ENCODE measurements around the gene EXO5.

The EXO5 gene

GRCh38 chr1:40534589-40534988 is 26.0 kb downstream of the EXO5 start:
- H3K27me3 ChIP-seq (ENCODE audit: control insufficient read depth, low read length), result no peaks in the 10 kb centered on the region
- H3K27ac ChIP-seq (ENCODE audit: low read depth, low read length), result no peak overlapping the region
- H3K4me2 ChIP-seq (ENCODE audit: low read length), result no peak overlapping the region
- no peaks in the 10 kb centered on the region for H4K20me1 ChIP-seq (ENCODE audit: control insufficient read depth, insufficient read depth, low read depth, low read length)
- H3K36me3 ChIP-seq (ENCODE audit: control insufficient read depth, low read length), result peaks cover 17% of the 10 kb centered on the region
- H3K9me3 ChIP-seq (ENCODE audit: control insufficient read depth, insufficient read depth, low read length), result no peaks in the 10 kb centered on the region
- no peak overlapping the region for H3K4me3 ChIP-seq (ENCODE audit: low read length)
- peaks cover 12% of the 10 kb centered on the region for H3K79me2 ChIP-seq (ENCODE audit: control insufficient read depth, low read length)
- TF ChIP-seq CTCF (IDR thresholded peaks at IDR 0.05; ENCODE audit: low read depth, low read length, poor library complexity, severe bottlenecking), result no peak
- TF ChIP-seq EZH2phosphoT487 (IDR thresholded peaks at IDR 0.05; ENCODE audit: borderline replicate concordance, low read length), result no peak
- H3K9me2 ChIP-seq (replicated peaks; ENCODE audit: control insufficient read depth, low read length), result no peaks in the 10 kb centered on the region
- H3F3A ChIP-seq (ENCODE audit: control insufficient read depth, insufficient read depth), result peaks cover 4% of the 10 kb centered on the region
- H3K4me1 ChIP-seq (ENCODE audit: control insufficient read depth, low read length), result peaks cover 20% of the 10 kb centered on the region

DNA sequence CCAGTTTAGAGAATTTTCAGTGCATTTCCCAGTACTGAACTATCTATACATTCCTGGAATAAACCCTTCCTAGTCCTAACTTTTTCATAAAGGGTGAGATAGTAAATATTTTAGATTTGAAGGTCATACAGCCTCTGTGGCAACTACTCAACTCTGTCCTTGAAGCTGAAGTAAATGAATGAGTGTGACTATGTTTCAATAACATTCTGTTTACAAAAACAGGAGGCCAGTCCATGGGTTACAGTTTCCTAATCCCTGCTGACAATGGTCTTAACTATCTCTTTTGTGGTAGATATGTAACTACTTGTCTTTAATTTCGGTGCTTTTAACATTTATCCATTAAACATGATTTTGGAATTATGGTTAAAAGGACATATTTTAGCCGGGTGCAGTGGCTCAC is 27.2 kb downstream of the EXO5 start:
- no peaks in the 10 kb centered on the region for H3K9me3 ChIP-seq (ENCODE audit: control insufficient read depth, insufficient read depth, low read length)
- no peaks in the 10 kb centered on the region for H3K27me3 ChIP-seq (ENCODE audit: control insufficient read depth, low read length)
- H3K4me2 ChIP-seq (ENCODE audit: low read length), result no peak overlapping the region
- H3K27ac ChIP-seq (ENCODE audit: low read depth, low read length), result no peak overlapping the region
- peaks cover 12% of the 10 kb centered on the region for H3K79me2 ChIP-seq (ENCODE audit: control insufficient read depth, low read length)
- H3F3A ChIP-seq (ENCODE audit: control insufficient read depth, insufficient read depth), result peaks cover 4% of the 10 kb centered on the region
- peaks cover 23% of the 10 kb centered on the region for H3K36me3 ChIP-seq (ENCODE audit: control insufficient read depth, low read length)
- no peaks in the 10 kb centered on the region for H4K20me1 ChIP-seq (ENCODE audit: control insufficient read depth, insufficient read depth, low read depth, low read length)
- H3K4me1 ChIP-seq (ENCODE audit: control insufficient read depth, low read length), result peaks cover 19% of the 10 kb centered on the region
- no peaks in the 10 kb centered on the region for H3K9me2 ChIP-seq (replicated peaks; ENCODE audit: control insufficient read depth, low read length)
- H3K4me3 ChIP-seq (ENCODE audit: low read length), result no peak overlapping the region
- TF ChIP-seq CTCF (IDR thresholded peaks at IDR 0.05; ENCODE audit: low read depth, low read length, poor library complexity, severe bottlenecking) (no peak), EZH2phosphoT487 (IDR thresholded peaks at IDR 0.05; ENCODE audit: borderline replicate concordance, low read length) (no peak)

DNA sequence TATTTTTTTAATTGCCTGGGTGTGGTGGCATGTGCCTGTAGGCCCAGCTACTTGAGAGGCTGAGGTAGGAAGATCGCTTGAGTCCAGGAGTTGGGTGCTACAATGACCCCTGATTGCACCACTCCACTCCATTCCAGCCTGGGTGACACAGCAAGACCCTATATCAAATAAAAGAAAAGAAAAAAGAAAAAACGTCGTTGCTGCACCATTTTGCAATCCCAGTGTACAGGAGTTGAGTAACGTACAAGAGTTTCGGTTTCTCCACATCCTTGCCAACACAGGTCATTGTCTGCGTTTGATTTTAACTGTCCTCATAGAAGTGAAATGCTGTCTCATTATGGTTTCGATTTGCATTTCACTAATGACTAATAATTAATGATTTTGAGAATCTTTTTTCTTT is 30.8 kb downstream of the EXO5 start:
- H3K27ac ChIP-seq (ENCODE audit: low read depth, low read length), result no peak overlapping the region

More for the DNA sequence above, 30.8 kb downstream of the EXO5 start:
- TF ChIP-seq EZH2phosphoT487 (IDR thresholded peaks at IDR 0.05; ENCODE audit: borderline replicate concordance, low read length), result no peak
- TF ChIP-seq CTCF (IDR thresholded peaks at IDR 0.05; ENCODE audit: low read depth, low read length, poor library complexity, severe bottlenecking), result no peak
- Histone ChIP-seq H3K36me3 (ENCODE audit: control insufficient read depth, low read length) (peaks cover 22% of the 10 kb centered on the region), H3K27me3 (ENCODE audit: control insufficient read depth, low read length) (no peaks in the 10 kb centered on the region), H3K4me1 (ENCODE audit: control insufficient read depth, low read length) (no peaks in the 10 kb centered on the region), H3F3A (ENCODE audit: control insufficient read depth, insufficient read depth) (no peaks in the 10 kb centered on the region), H3K9me3 (ENCODE audit: control insufficient read depth, insufficient read depth, low read length) (no peaks in the 10 kb centered on the region), H3K9me2 (replicated peaks; ENCODE audit: control insufficient read depth, low read length) (no peaks in the 10 kb centered on the region), H3K4me2 (ENCODE audit: low read length) (no peak overlapping the region), H3K79me2 (ENCODE audit: control insufficient read depth, low read length) (no peaks in the 10 kb centered on the region), H3K4me3 (ENCODE audit: low read length) (no peak overlapping the region), H4K20me1 (ENCODE audit: control insufficient read depth, insufficient read depth, low read depth, low read length) (no peaks in the 10 kb centered on the region)
